ENCODE results near the gene DCC. TPM values are rescaled to one million over a fixed set of nuclear protein-coding genes. Genes with fewer than 3 reads are reported as not detected.

DCC gene
- polyA plus RNA-seq, 1 of the 3 experiments (the other 2 are of a cell fraction): 0.20 TPM

GRCh38 chr18:52489396-52490306 is 149.7 kb downstream of the DCC start (continued):
- TF ChIP-seq YY1 (IDR thresholded peaks at IDR 0.05; ENCODE audit: low read depth): no peak
- TF ChIP-seq RCOR1 (IDR thresholded peaks at IDR 0.05; ENCODE audit: low read length): no peak
- TF ChIP-seq, protein P1, sequence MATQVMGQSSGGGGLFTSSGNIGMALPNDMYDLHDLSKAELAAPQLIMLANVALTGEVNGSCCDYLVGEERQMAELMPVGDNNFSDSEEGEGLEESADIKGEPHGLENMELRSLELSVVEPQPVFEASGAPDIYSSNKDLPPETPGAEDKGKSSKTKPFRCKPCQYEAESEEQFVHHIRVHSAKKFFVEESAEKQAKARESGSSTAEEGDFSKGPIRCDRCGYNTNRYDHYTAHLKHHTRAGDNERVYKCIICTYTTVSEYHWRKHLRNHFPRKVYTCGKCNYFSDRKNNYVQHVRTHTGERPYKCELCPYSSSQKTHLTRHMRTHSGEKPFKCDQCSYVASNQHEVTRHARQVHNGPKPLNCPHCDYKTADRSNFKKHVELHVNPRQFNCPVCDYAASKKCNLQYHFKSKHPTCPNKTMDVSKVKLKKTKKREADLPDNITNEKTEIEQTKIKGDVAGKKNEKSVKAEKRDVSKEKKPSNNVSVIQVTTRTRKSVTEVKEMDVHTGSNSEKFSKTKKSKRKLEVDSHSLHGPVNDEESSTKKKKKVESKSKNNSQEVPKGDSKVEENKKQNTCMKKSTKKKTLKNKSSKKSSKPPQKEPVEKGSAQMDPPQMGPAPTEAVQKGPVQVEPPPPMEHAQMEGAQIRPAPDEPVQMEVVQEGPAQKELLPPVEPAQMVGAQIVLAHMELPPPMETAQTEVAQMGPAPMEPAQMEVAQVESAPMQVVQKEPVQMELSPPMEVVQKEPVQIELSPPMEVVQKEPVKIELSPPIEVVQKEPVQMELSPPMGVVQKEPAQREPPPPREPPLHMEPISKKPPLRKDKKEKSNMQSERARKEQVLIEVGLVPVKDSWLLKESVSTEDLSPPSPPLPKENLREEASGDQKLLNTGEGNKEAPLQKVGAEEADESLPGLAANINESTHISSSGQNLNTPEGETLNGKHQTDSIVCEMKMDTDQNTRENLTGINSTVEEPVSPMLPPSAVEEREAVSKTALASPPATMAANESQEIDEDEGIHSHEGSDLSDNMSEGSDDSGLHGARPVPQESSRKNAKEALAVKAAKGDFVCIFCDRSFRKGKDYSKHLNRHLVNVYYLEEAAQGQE (IDR thresholded peaks at IDR 0.05; ENCODE audit: low read depth, low read length): no peak

GRCh38 chr18:52496426-52496825 is 156.4 kb downstream of the DCC start:
- no peak overlapping the region for H3K4me2 ChIP-seq
- no peaks in the 10 kb centered on the region for H3K9me3 ChIP-seq
- no peaks in the 10 kb centered on the region for H3F3A ChIP-seq (replicated peaks; ENCODE audit: insufficient read depth)
- H3K27ac ChIP-seq (ENCODE audit: low read depth in 2 of 2, low read length in 1 of 2): no peak overlapping the region
- no peak overlapping the region for H2AFZ ChIP-seq (ENCODE audit: low read depth)
- no peaks in the 10 kb centered on the region for H3K9me2 ChIP-seq
- H3K27me3 ChIP-seq (ENCODE audit: insufficient read depth): no peaks in the 10 kb centered on the region
- no peak overlapping the region for H3K9ac ChIP-seq
- TF ChIP-seq TCF12 (IDR thresholded peaks at IDR 0.05) (no peak), JUND (IDR thresholded peaks at IDR 0.05) (no peak), FOXM1 (IDR thresholded peaks at IDR 0.05; ENCODE audit: low read depth) (no peak), GABPA (IDR thresholded peaks at IDR 0.05; ENCODE audit: low read depth) (no peak), YY1 (IDR thresholded peaks at IDR 0.05; ENCODE audit: low read depth) (no peak), POLR2AphosphoS5 (IDR thresholded peaks at IDR 0.05; ENCODE audit: low read depth, low read length) (no peak), NFIC (IDR thresholded peaks at IDR 0.05; ENCODE audit: borderline replicate concordance) (no peak), SIN3A (IDR thresholded peaks at IDR 0.05; ENCODE audit: borderline replicate concordance, low read depth, low read length) (no peak), TEAD4 (IDR thresholded peaks at IDR 0.05; ENCODE audit: borderline replicate concordance, insufficient read depth) (no peak), RAD21 (IDR thresholded peaks at IDR 0.05; ENCODE audit: low read length) (no peak), NRF1 (IDR thresholded peaks at IDR 0.05; ENCODE audit: low read depth, low read length) (no peak), RXRA (IDR thresholded peaks at IDR 0.05; ENCODE audit: borderline replicate concordance, low read depth) (no peak), ZBTB33 (IDR thresholded peaks at IDR 0.05; ENCODE audit: borderline replicate concordance, low read depth) (no peak)
- TF ChIP-seq, protein P2, sequence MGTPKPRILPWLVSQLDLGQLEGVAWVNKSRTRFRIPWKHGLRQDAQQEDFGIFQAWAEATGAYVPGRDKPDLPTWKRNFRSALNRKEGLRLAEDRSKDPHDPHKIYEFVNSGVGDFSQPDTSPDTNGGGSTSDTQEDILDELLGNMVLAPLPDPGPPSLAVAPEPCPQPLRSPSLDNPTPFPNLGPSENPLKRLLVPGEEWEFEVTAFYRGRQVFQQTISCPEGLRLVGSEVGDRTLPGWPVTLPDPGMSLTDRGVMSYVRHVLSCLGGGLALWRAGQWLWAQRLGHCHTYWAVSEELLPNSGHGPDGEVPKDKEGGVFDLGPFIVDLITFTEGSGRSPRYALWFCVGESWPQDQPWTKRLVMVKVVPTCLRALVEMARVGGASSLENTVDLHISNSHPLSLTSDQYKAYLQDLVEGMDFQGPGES (IDR thresholded peaks at IDR 0.05; ENCODE audit: low read depth, low read length): no peak
- H3K4me3 ChIP-seq (ENCODE audit: low read depth in 2 of 2, low read length in 1 of 2): no peak overlapping the region
- CTCF ChIA-PET: no interaction called here
- DNase-seq: no peak
- POLR2A ChIA-PET: no interaction called here
- H3K79me2 ChIP-seq (ENCODE audit: insufficient read depth): no peaks in the 10 kb centered on the region
- no peaks in the 10 kb centered on the region for H3K36me3 ChIP-seq (replicated peaks in 1 of 2; ENCODE audit: control insufficient read depth in 1 of 2, insufficient read depth in 2 of 2, low read length in 1 of 2)
- no peaks in the 10 kb centered on the region; a peak in 1 of 4 replicates for H3K4me1 ChIP-seq (ENCODE audit: control insufficient read depth in 1 of 2, insufficient read depth in 2 of 2, low read depth in 1 of 2, low read length in 1 of 2)
- H4K20me1 ChIP-seq (ENCODE audit: insufficient read depth): no peaks in the 10 kb centered on the region
